Common myeloid progenitor, CD34-positive (primary cell): ENCODE measurements around the gene FIBCD1.

Source experiments
- CTCF ChIA-PET: fragments of 350-600 bp; sonication (Branson Sonifier 250); formaldehyde crosslinking; loops from one replicate; lab custom pipeline; 2021; ENCODE audit warnings: antibody characterized with exemption; lab: Charles Lee
- POLR2A ChIA-PET: fragments of 350-600 bp; sonication (Branson Sonifier 250); formaldehyde crosslinking; loops from one replicate; lab custom pipeline; 2021; ENCODE audit warnings: antibody characterized with exemption; lab: Charles Lee
- DNase-seq, 3 donors: peaks; one replicate each; pipeline versions ENCODE4 v3.0.0 to v3.0.0-alpha.2; 2013
- H3K27ac ChIP-seq, 2 experiments: 1 replicate in 1 of 2; 2 replicates in 1 of 2; pipeline ENCODE4 v1.7.0; 2013; ENCODE audit warnings: inconsistent platforms in 2 of 2, low read length in 2 of 2, mild to moderate bottlenecking in 2 of 2, low read depth in 1 of 2, moderate library complexity in 1 of 2; ENCODE audit not compliant: severe bottlenecking in 2 of 2, insufficient read depth in 1 of 2, poor library complexity in 1 of 2
- H3K27me3 ChIP-seq, 5 experiments: replicated peaks in 2 of 5; 1 replicate in 3 of 5; 2 replicates in 2 of 5; pipeline versions ENCODE4 v1.6.1 to v1.7.0; 2013; ENCODE audit warnings: low read length in 4 of 5, mild to moderate bottlenecking in 2 of 5, moderate library complexity in 2 of 5, inconsistent platforms in 1 of 5; ENCODE audit not compliant: insufficient read depth in 5 of 5, control insufficient read depth in 4 of 5
- H3K36me3 ChIP-seq, 4 experiments: 1 replicate in 2 of 4; 2 replicates in 2 of 4; pipeline versions ENCODE4 v1.6.1 to v1.7.0; 2013; ENCODE audit warnings: low read length in 3 of 4, control low read depth in 1 of 4, mild to moderate bottlenecking in 1 of 4; ENCODE audit not compliant: control insufficient read depth in 4 of 4, insufficient read depth in 4 of 4
- H3K4me1 ChIP-seq, 4 experiments: 1 replicate in 3 of 4; 2 replicates in 1 of 4; pipeline versions ENCODE4 v1.6.1 to v1.7.1; 2013; ENCODE audit warnings: low read length in 3 of 4, mild to moderate bottlenecking in 3 of 4, control low read depth in 1 of 4, inconsistent platforms in 1 of 4, moderate library complexity in 1 of 4; ENCODE audit not compliant: control insufficient read depth in 4 of 4, insufficient read depth in 4 of 4; ENCODE audit errors: control extremely low read depth in 1 of 4
- H3K4me3 ChIP-seq, 7 experiments: 1 replicate in 4 of 7; 2 replicates in 3 of 7; pipeline versions ENCODE4 v1.5.1 to v1.7.0; 2013; ENCODE audit warnings: mild to moderate bottlenecking in 7 of 7, low read length in 6 of 7, moderate library complexity in 6 of 7, inconsistent platforms in 2 of 7, low read depth in 2 of 7, control low read depth in 1 of 7; ENCODE audit not compliant: insufficient read depth in 4 of 7, control insufficient read depth in 1 of 7; ENCODE audit errors: extremely low read depth in 1 of 7
- H3K9me3 ChIP-seq, 5 experiments: 1 replicate in 4 of 5; 2 replicates in 1 of 5; pipeline versions ENCODE4 v1.6.1 to v1.7.1; 2013; ENCODE audit warnings: low read length in 4 of 5, mild to moderate bottlenecking in 2 of 5, inconsistent platforms in 1 of 5, low read depth in 1 of 5, moderate library complexity in 1 of 5; ENCODE audit not compliant: control insufficient read depth in 4 of 5, insufficient read depth in 2 of 5; ENCODE audit errors: control extremely low read depth in 1 of 5
- WGBS: methylation state at CpG from one replicate; pipeline ENCODE4 v1.1.5; 2013; ENCODE audit not compliant: insufficient coverage; 5-methylcytosine and 5-hydroxymethylcytosine counted together

FIBCD1 gene

GRCh38 chr9:130927995-130928900, 10.8 kb downstream of the FIBCD1 start:
- no peak for DNase-seq
- no peaks in the 10 kb centered on the region for H3K36me3 ChIP-seq
- H3K4me3 ChIP-seq: no peak overlapping the region
- peaks cover 0 to 41% (median 13%) of the 10 kb centered on the region in 5 experiments for H3K27me3 ChIP-seq
- no peak overlapping the region for H3K27ac ChIP-seq
- no peaks in the 10 kb centered on the region for H3K9me3 ChIP-seq
- POLR2A ChIA-PET: no interaction called here
- 95% methylated on average over 8 of the region's 14 CpGs for WGBS
- CTCF ChIA-PET: interaction anchor here (0.7 to 0.9 kb wide), 2 partner anchors 12 to 62 kb away, joined by 3 read pairs; no protein-coding TSS in a partner anchor
- H3K4me1 ChIP-seq: peaks cover 0 to 4% (median under 1%) of the 10 kb centered on the region in 4 experiments

- no peak for DNase-seq
- H3K4me3 ChIP-seq: no peak overlapping the region
- H3K36me3 ChIP-seq: no peaks in the 10 kb centered on the region
- POLR2A ChIA-PET: no interaction called here
- no peak overlapping the region for H3K27ac ChIP-seq
- CTCF ChIA-PET: interaction anchor here (0.7 to 0.9 kb wide), 2 partner anchors 12 to 61 kb away, joined by 3 read pairs; no protein-coding TSS in a partner anchor
- no peaks in the 10 kb centered on the region for H3K9me3 ChIP-seq
- no peaks in the 10 kb centered on the region for H3K4me1 ChIP-seq
- H3K27me3 ChIP-seq: peaks cover 0 to 40% (median 7%) of the 10 kb centered on the region in 5 experiments
- WGBS: 95% methylated on average over 9 of the region's 10 CpGs
These were observed 11.7 kb downstream of the FIBCD1 start for GRCh38 chr9:130927338-130927737.

GRCh38 chr9:130925050-130925678, 13.9 kb downstream of the FIBCD1 start:
- no peaks in the 10 kb centered on the region for H3K36me3 ChIP-seq
- 91% methylated on average over 16 of the region's 19 CpGs for WGBS
- no peaks in the 10 kb centered on the region for H3K9me3 ChIP-seq
- POLR2A ChIA-PET: interaction anchor here (0.7 kb wide), 1 partner anchor 114 kb away, joined by 3 read pairs; no protein-coding TSS in a partner anchor
- no peak for DNase-seq
- peaks cover 0 to 50% (median 10%) of the 10 kb centered on the region in 5 experiments for H3K27me3 ChIP-seq
- no peaks in the 10 kb centered on the region for H3K4me1 ChIP-seq
- CTCF ChIA-PET: no interaction called here
- H3K4me3 ChIP-seq: no peak overlapping the region
- H3K27ac ChIP-seq: no peak overlapping the region

- no peak overlapping the region for H3K27ac ChIP-seq
- no peaks in the 10 kb centered on the region for H3K36me3 ChIP-seq
- peaks cover 0 to 54% (median 10%) of the 10 kb centered on the region in 5 experiments for H3K27me3 ChIP-seq
- ChIA-PET CTCF (no interaction called here), POLR2A (no interaction called here)
- no peak for DNase-seq
- H3K4me1 ChIP-seq: no peaks in the 10 kb centered on the region
- WGBS: 91% methylated on average over 9 of the region's 10 CpGs
- no peaks in the 10 kb centered on the region for H3K9me3 ChIP-seq
- no peak overlapping the region for H3K4me3 ChIP-seq
These were observed 14.6 kb downstream of the FIBCD1 start for GRCh38 chr9:130924448-130924788.

- H3K9me3 ChIP-seq: no peaks in the 10 kb centered on the region
- POLR2A ChIA-PET: no interaction called here
- peaks cover 0 to 57% (median 10%) of the 10 kb centered on the region in 5 experiments for H3K27me3 ChIP-seq
These were observed 15.2 kb downstream of the FIBCD1 start for GRCh38 chr9:130923611-130924447.

GRCh38 chr9:130922893-130923610, 16.0 kb downstream of the FIBCD1 start:
- POLR2A ChIA-PET: no interaction called here
- no peaks in the 10 kb centered on the region for H3K36me3 ChIP-seq

More at GRCh38 chr9:130923611-130924447, 15.2 kb downstream of the FIBCD1 start:
- Histone ChIP-seq H3K27ac (no peak overlapping the region), H3K36me3 (no peaks in the 10 kb centered on the region), H3K4me3 (no peak overlapping the region), H3K4me1 (no peaks in the 10 kb centered on the region)
- DNase-seq: no peak
- CTCF ChIA-PET: no interaction called here
- 90% methylated on average over 39 of the region's 42 CpGs for WGBS

More at GRCh38 chr9:130922893-130923610, 16.0 kb downstream of the FIBCD1 start:
- Histone ChIP-seq H3K27ac (no peak overlapping the region), H3K9me3 (no peaks in the 10 kb centered on the region), H3K27me3 (peaks cover 0 to 65% (median 13%) of the 10 kb centered on the region in 5 experiments), H3K4me1 (no peaks in the 10 kb centered on the region), H3K4me3 (no peak overlapping the region)
- no peak for DNase-seq
- 77% methylated on average over 16 of the region's 16 CpGs for WGBS
- CTCF ChIA-PET: no interaction called here
